ENCODE results near the gene GLI1.
"Not testable (repeated sequence)": the region's sequence is repeated elsewhere in the genome, so short reads cannot be mapped to it uniquely, and the experiment has no call there.

DNA sequence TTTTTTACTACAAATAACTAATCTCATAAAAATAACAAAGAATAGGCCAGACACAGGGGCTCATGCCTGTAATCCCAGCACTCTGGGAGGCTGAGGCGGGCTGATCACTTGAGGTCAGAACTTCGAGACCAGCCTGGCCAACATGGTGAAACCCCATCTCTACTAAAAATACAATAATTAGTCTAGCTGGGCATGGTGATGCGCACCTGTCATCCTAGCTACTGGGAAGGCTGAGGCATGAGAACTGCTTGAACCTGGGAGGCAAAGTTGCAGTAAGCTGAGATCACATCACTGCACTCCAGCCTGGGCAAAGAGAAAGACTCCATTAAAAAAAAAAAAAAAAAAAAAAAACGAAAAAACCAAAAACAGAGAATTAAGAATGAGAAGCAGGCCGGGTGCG, 45.4 kb upstream of the GLI1 start:
- TF ChIP-seq, protein P1, sequence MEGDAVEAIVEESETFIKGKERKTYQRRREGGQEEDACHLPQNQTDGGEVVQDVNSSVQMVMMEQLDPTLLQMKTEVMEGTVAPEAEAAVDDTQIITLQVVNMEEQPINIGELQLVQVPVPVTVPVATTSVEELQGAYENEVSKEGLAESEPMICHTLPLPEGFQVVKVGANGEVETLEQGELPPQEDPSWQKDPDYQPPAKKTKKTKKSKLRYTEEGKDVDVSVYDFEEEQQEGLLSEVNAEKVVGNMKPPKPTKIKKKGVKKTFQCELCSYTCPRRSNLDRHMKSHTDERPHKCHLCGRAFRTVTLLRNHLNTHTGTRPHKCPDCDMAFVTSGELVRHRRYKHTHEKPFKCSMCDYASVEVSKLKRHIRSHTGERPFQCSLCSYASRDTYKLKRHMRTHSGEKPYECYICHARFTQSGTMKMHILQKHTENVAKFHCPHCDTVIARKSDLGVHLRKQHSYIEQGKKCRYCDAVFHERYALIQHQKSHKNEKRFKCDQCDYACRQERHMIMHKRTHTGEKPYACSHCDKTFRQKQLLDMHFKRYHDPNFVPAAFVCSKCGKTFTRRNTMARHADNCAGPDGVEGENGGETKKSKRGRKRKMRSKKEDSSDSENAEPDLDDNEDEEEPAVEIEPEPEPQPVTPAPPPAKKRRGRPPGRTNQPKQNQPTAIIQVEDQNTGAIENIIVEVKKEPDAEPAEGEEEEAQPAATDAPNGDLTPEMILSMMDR (IDR thresholded peaks at IDR 0.05), result not testable (repeated sequence)
- TF ChIP-seq POLR2AphosphoS5, POLR2A (IDR thresholded peaks at IDR 0.05): not testable (repeated sequence)

Data from prostate gland (tissue), 2 donors.